G401 (cell line): ENCODE data around the gene ITGA11. TPM values are rescaled to one million over a fixed set of nuclear protein-coding genes. Genes with fewer than 3 reads are reported as not detected.

Source experiments
- DNase-seq: peaks from one replicate; pipeline ENCODE4 v3.0.0-alpha.2; 2015; ENCODE audit warnings: low spot score
- in situ Hi-C: cut with HindIII; loops from 2 replicates; pipeline ENCODE4 v1.10.0; 2016; ENCODE audit warnings: low sequenced_read_pairs, mixed read lengths
- total RNA-seq: library from RNA; depleted of rRNA; stranded (reverse); fragments of >200 nt; shearing (Covaris generic); gene quantifications from 2 replicates; pipeline ENCODE4 v1.2.3, GENCODE V29; 2014

Gene ITGA11
- total RNA-seq, 1 experiment from 2014 or later = 11.6 TPM

DNA sequence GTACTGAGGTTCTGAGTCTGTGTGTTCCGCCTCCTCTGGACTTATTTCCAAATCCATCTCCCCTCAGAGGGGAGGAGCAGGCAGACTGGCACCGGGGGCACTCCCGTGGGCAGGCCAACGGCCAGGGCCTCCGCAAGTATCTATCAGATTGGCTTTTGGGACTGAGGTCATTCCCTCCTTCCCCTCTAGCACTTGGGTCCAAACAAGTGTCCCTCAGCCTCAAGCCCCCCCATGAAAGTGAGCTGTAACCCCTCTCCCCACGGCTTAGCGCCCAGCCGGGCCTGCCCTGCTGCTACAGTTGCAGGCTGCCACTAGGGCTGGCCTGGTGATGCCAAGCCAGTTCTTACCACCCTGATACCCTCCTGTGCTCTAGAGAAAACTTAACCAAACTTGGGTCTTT lies 17.4 kb downstream of the ITGA11 start:
- no peak for DNase-seq
- in situ Hi-C loops = no loop called here

DNA sequence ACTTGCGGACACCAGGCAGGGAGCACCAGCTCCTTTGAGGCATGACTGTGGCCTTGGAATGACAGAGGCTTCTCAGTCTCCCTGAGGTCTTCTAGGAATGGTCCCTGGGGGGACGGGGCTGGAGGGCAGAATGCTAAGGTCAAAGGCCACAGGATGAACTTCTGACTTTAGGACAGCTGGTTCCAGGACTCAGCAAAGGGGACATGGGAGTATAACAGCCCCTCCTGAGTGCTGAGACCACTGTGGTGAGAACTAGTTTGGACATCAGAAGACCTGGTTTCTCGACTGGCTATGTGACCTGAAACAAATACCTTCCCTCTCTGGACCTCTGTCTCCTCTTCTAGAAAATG lies 17.8 kb downstream of the ITGA11 start:
- in situ Hi-C loops = no loop called here
- no peak for DNase-seq

DNA sequence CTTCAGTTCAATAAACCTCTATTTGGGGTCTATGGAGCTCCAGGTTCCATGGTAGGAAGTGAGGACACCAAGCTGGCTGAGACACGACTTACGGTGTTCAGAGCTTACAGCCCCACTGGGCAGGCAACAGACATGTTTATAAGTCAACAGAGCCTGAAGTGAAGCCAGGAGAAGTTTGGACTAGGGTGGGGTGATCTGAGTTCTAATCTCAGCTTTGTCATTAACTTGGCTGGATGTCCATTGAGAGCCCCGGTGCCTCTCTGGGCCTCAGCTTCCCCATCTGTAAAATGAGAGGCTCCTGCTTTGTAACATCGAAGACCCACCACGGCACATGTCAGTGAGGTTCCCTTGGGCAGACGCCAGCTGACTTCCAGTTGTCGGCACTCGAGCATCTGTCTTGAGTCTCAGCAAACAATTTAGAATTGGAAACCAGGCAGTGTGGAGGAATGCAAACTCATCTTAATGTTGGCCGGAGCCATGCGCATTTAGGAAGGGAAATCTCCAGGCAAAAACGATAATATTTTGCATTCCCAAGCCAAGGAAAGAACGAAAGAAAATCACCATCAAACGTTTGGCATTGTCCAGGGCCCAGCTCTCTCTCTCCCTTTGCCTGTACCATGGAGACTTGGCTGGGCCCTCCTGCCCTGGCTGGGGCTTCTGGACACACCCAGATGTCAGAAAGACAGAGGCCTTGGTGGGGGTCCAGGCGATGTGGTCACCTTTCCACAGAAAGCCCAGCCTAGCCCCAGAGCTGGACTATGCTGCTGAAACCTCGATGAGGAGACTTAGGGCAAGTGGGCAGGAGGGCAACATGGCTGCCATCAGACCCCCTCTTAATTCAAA lies 18.4 kb downstream of the ITGA11 start:
- in situ Hi-C loops = no loop called here
- no peak for DNase-seq

DNA sequence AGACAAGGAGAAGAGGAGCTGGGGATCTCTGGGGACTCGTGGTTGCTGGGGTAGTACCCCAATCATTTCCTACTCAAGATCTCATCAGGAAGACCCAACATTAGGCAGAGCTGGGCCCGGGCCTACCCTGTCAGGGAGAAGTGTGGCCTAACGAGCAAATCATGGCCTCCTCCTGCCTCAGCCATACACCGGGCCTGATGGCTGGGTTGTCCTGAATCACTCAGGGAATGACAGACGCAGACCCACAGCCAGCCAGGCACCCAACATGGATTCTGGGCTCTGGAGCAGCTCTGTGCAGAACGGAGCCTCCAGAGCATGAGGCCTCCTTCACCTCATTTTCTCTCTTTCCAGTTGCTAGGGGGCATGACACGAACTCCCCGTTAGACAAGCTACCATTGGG lies 19.7 kb downstream of the ITGA11 start:
- no peak for DNase-seq
- in situ Hi-C loops = no loop called here

DNA sequence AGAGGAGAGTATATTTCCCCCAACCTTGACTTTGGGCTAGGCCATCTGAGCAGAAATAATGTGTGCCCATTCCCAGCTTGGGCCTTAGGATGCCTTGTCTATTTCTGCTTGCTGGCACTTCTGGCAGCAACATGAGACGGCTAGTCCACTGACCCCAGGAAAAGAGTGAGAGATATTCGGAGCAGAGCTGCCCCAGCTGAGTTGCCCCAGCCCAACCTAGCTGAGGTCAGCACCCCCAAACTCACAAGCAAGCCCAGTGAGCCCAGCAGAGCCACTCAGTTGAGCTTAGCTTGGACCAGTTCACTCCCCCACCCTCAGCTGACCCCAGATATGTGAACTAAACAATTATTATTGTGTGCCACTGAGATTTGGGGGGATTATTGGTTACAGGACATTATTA lies 20.2 kb downstream of the ITGA11 start:
- DNase-seq = no peak
- in situ Hi-C loops = no loop called here

DNA sequence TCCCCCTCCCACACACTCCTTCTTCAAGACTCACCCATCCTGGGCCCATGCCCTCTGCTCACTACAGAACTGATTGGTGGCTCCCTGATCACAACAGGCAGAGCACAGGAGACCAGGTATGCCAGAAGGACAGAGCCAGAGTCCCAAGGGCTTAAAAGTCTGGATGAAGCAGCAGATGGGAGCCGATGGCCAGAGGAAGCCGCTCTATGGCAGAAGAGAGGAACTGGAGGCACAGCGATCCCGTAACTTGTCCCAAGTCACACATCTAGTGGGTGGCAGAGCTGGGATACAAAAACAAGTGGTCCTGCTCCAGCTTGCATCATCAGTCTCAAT lies 20.7 kb downstream of the ITGA11 start:
- no peak for DNase-seq
- in situ Hi-C loops = no loop called here

DNA sequence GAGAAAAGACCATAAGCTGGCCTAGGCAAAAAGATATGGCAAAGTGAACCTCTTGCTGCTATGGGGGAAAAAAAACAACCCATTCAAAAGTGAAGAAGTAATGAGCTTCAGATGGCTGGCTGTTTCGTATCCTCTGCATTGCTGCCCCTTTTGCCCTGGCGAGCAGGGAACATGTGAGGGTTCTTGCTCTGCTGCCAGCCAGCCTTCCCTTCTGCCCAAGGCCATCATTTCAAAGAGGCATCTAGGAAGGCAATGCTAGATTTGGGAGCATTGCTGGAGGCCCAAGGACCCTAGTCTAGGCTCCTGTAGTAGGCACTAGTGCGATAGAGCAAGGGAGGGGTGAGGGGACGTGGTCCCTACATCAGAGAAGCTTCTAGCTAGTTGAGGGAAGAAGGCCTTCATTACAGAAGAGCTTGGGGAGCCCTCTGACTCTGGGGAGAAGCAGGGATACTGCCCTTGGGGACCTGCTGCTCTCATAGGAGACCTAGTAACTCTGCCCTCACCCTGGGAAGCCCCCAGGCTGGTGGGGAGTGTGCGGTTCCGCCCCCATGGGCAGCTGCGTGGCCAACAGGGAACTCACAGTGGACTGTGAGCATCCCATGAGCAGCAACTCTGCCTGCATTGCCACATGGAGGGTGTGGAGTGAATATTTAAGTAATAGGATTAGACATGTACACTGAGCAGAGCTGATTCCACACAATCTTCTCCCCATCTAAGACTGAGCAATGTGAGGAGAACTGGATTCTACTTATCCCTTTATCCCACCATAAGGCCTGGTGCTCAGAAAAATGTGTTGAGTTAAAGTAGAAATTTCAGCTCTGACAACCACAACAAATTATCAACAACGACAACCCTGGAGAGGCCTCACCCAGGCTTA lies 21.3 kb downstream of the ITGA11 start:
- in situ Hi-C loops = no loop called here
- DNase-seq = no peak

DNA sequence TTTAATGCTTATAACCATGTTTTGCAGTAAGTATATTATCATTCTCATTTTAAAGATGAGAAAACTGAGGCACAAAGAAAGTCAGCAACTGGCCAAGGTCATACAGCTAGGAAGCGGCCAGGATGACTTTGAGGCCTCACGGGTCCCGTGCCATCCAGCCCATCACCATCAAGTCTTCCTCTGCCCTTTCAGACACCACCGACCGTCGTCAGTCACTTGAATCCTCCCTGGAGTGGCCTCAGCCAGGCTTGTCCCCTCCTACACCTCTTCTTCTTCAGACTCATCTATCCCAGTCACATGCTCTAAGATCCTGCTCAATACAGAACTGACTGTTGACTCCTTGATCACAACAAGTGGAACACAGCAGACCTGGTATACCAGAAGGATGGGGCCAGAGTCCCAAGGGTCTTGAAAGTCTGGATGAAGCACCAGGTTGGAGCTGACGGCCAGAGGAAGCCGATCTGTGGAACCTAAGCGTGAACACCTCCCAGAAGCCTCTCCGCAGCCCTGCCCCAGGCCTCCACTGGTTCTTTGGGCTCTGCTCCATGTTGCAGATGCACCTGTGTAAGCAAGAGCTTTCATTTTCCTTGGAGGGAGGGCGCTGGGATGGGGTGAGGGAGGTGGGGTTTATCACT lies 22.1 kb downstream of the ITGA11 start:
- in situ Hi-C loops = no loop called here
- DNase-seq = no peak

DNA sequence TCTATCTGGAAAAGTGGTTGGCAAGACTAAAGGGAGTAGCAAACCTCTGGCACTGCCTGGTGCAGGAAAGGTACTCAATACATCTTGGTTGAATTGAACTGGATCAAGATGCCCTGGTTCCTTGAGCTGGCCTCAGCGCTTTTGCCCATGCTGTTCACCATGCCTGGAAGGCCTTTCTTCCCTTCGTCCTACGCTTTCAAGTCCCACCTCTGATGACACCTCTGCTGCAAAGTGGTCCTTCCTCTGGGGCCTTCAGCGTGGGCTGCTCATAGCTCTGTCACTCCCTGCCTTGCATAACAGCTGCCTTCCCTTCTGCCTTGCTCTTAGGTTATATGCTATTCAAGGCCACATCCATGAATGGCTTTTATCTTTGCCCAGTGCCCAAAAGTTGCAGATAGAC lies 23.0 kb downstream of the ITGA11 start:
- in situ Hi-C loops = no loop called here
- DNase-seq = no peak

DNA sequence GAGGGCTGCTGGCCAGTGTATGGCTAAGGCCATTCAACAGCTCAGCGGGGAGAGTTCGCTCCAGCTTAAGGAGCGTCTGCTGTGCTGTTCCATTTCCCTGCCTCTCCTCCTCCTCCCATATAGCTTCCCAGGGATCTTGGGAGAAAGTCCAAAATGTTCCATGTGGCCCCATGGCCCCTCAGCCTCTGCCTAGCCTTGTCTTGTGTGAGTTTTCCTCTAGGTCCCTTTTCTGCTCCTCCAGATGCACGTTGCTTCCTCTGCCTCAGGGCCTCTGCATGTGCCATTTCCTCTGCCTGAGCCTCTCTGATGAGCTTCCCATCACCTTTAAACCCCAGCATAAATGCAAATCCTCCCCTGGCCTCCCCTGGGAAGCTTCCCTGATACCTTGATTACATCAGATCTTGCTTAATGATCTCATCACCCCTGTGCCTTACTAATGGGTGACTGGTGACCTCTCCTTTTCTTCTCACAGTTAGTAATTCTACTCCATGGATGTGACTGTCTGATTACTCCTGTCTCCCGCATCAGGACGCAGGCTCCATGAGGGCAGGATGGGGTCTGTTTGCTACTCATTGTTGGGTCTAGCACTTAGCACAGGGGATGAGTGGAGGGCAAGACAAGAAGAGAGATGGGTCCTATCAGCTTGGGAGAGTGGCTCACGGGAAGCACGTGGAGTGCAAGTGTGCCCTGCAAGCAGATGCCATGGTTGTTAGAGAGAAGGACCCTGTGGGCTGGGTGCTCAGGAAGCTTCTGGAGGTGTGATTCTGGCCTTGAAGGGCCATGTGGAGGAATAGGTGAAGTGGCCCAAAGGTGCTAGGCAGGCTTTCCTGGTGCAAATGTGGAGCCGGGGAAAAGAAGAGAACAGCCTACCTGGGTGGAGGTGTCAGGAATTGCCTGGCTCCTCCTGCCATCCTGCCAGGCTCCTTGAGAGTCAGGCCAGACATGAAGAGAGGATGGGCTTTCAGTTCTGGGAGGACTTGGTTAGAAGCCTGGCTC lies 23.8 kb downstream of the ITGA11 start:
- DNase-seq = no peak
- in situ Hi-C loops = no loop called here

DNA sequence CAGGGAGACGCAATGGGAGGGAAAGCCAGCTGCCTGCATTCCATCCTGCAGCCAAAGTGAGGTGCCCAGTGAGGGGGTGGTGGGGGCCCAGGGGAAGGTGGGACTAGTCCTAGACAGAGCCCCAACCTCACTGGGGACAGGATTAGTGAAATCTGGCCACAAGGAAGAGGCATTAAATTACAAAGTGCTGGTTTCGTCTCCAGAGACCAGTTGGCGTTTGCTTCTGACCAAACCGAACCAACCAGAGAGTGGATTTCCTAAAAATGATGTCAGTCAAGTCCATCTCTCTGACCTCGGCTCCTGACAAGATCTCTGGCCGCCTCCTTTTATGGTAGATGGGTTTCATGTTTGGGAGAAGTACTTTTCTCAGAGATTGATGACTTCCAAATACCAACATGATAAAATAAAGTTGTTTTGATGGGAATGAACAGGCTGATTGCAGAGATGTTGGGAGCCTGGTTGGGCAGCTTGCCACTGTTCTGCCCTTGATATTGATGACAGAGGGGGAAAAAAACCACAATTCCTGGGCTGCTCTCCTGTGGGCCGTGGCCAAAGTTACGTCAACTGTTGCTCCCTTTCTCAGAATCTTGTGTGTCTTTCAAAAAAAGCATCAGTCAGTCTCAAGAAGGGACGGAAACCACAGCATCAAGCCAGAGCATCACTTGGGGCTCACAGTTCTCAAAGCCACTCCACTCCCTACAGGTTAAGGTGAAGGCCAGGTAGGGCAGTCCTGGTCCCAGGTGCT lies 24.6 kb downstream of the ITGA11 start:
- in situ Hi-C loops = no loop called here
- no peak for DNase-seq

DNA sequence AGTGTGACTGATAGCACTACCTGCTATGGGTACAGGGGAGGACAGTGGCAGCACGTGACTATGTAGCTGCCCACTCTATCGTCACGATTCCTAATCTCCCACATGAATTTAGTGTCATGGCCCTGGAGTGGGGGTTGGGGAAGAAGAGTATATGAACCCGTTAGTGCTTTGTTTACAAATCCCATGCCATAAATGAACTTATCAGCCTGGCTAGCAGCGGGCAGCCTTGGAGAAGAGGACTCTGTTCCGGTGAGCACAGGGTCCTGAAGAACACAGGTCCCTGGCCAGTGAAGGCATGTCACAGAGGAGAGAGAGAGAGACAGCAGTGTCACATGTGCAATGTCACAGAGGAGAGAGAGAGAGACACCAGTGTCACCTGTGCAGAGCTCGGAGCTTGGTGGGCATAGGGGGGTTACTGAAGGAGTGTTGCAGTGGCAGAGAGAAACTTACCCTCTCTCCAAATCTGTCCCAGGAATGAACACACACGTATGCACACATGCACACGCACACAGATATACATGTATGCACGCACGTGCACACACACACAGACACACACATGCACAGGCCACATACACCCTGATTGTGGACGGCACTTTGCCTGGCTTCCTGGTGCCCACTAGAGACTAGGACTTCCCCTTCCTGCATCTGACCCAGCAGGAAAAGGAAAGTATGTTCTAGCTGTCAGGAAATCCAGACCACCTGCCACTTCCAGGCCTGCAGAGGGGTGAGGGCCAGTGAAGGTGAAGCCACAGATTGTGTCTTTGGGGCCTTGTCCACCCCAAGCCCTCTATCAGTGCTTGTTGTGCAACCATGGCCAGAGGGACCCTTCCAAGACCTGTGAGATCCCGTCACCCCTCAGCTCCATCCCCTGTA lies 26.3 kb downstream of the ITGA11 start:
- in situ Hi-C loops = no loop called here
- DNase-seq = no peak

DNA sequence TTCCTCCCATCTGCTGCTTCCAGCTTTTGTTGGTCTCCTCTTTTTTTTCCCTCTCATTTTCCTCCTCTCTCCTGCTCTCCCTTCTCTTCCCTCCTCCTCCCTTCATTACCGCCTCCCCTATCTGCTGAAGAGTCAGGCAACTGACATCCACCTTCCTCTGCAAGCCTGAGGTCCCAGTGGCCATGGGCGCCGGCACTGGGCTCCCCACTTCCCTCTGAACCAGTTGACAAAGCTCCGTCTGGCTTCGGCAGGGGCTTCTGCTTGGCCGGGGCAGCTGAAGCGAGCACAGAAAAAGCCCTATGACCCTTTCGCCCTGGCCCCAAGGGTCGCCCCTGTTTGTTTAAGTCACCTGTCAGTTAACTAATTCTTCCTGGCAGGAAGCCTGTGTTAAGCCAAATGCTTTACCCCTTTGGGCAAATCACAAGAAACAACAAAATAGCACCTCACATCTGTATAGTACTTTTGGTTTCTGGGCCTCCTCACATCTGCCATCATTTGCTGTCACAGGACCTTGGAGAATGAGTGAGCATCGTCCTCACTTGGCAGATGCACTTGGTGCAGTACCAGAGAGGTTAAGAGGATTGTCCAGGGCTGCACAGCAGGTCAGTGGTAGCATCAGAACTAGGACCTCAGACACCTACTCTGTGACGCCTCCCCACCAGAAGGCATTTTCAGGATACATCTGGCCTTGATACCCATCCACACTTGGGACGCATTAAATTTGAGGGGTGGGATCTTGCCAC lies 27.7 kb downstream of the ITGA11 start:
- in situ Hi-C loops = no loop called here

DNA sequence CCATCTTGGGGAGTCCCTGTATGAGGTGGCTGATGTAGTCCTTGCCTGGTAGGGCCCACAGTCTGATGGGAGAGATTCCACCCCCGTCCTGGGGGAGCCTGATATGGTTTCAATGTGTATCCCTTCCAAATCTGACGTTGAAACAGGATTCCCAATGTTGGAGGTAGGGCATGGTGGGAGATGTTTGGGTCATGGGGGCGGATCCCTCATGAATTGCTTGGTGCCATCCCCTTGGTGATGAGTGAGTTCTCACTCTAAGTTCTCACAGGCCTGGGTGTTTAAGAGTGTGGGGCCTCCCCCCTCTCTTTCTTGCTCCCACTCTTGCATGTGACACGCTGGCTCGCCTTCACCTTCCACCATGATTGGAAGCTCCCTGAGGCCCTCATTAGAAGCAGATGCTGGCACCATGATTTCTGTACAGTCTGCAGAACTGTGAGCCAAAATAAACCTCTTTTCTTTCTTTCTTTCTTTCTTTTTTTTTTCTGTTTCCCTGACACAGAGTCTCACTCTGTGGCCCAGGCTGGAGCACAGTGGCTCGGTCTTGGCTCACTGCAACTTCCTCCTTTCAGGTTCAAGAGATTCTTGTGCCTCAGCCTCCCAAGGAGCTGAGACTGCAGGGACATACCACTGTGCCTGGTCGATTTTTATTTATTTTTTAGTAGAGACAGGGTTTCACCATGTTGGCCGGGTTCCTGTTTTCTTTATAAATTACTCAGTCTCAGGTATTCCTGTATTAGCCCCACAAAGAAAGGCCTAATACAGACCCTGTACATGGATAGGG lies 28.6 kb downstream of the ITGA11 start:
- no peak for DNase-seq
- in situ Hi-C loops = no loop called here

More for the DNA sequence above, 27.7 kb downstream of the ITGA11 start:
- no peak for DNase-seq

DNA sequence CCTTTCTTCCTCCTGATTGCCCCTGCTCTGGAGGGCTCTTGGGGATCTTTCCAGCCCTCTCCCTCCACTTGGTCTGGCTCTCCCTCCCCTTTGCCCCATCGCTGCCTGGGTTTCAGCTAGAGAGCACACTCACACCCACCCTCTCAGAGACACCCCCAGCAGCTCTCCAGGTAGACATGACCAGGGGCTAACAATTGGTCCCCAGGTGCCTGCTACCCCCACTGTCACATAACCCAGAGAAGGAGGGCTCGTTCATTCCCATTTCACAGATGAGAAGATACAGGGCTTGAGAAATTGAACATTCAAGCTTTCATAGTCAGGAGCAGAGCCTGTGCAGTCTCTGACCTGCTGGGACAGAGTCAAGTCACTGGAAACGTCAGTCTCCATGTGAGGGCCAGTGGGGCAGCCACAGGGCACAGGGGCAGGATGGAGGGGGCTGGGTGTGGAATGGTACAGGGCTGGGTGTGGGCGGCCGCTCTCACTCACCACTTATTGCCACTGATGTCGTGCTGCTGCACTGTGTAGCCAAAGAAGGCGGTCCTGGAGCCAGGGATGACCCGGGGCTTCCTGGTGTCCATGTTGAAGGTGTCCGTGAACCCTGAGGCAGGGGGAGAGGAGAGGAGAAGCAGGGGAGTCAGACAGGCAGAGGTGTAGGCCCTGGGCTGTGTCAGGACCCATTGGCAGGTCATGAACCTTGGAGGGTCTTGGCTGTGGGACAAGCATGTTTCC lies 29.4 kb downstream of the ITGA11 start:
- in situ Hi-C loops = no loop called here
- no peak for DNase-seq
